SK-N-DZ (cell line): Measurements from ENCODE around the gene HIPK1.
"Not testable (repeated sequence)": the region's sequence is repeated elsewhere in the genome, so short reads cannot be mapped to it uniquely, and the experiment has no call there.

Experiments used
- DNase-seq: peaks from one replicate; pipeline ENCODE4 v3.0.0-alpha.2; 2015; ENCODE audit warnings: low spot score

The HIPK1 gene

DNA sequence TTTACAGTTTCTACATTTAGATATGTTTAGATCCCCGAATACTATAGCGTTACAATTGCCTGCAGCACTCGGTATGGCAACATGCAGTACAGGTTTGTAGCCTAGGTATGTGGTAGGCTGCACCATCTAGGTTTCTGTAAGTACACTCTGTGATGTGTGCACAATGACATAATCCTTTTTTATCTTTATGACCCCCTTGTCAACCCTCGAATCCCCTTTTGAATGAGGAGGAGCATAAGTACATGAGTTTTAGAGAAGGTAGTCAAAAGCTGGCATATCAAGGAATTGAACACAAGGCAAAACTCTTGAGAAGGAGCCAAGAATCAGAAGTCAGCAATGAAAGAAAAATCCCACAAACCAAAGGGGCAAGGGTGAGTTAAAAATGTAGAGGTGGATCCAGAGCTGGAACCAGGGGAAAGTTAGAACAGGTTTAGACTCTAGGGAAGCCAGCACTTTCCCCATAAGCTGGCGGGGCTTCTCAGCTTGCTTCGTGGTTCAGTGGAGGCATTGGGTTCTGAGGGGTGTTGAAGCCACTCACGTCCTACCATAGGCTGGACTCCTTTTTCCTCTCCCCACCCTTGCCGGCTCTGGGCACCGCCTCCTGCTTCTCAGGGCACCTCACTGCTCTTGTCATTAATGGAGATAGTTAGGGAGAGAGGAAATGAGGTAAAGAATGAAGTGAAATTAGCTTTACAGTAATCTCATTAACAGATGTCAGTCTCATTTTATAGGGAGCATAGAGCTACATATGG is 81.5 kb downstream of the HIPK1 start:
- DNase-seq, result no peak

GRCh38 chr1:114011796-114012195 is 82.7 kb downstream of the HIPK1 start:
- DNase-seq, result no peak

- no peak for DNase-seq
These were observed 86.0 kb downstream of the HIPK1 start for GRCh38 chr1:114015075-114015474.

GRCh38 chr1:114019724-114020123 is 90.6 kb downstream of the HIPK1 start:
- not testable (repeated sequence) for DNase-seq

GRCh38 chr1:114021665-114022099 is 92.6 kb downstream of the HIPK1 start:
- DNase-seq, result peak; percentile 75

- no peak for DNase-seq
These were observed 93.8 kb downstream of the HIPK1 start for GRCh38 chr1:114022877-114023276.

- DNase-seq, result peak; percentile 96
These were observed 94.3 kb downstream of the HIPK1 start for GRCh38 chr1:114023377-114023776.

DNA sequence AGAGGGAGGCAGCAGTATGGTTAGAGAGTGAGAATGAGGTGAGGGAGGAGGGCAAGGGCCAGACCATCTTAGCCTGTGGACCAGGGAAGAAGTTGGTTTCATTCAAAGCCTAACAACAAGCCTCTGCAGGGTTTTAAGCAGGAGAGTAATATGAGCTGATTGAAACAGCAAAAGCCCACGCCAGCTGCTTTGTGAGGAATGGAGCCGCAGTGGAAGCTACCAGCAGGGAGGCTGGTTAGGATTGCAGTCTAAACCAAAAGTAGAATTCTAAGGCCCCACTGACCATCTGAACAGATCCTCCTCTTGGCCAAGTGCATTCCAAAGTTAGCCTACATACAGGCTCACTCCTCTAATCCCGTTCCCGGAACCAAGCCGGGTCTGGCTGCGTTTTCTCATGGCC is 94.9 kb downstream of the HIPK1 start:
- DNase-seq, result peak; percentile 48

DNA sequence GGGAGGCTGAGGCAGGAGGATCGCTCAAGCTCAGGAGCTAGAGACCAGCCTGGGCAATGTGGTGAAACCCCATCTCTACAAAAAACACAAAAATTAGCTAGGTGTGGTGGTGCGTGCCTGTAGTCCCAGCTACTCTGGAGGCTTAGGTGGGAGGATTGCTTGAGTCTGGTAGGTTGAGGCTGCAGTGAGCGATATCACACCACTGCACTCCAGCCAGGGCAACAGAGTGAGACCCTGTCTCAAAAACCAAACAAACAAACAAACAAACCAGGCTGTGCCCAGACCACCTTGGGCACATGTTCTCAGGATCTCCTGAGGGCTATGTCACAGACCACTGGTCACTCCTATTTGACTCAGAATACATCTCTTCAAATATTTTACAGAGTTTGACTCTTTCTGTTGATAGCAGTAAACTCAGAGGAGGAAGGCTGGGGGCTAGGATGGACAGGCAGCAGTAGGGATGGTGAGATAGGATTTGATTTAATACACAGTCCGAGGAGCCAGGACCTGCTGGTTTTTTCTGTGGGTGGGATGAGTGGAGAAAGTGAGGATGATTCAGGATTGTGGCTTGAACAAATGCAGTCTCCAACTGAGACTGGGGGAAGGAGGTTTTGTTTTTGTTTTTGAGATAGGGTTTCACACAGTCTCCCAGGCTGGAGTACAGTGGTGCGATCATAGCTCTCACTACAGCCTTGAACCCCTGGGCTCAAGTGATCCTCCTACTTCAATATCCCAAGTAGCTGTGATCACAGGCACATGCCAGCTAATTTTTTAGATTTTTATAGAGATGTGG is 96.7 kb downstream of the HIPK1 start:
- DNase-seq, result no peak

GRCh38 chr1:114026797-114027196 is 97.7 kb downstream of the HIPK1 start:
- no peak for DNase-seq
